ENCODE data around the gene ACADM. TPM values are rescaled to one million over a fixed set of nuclear protein-coding genes. Genes with fewer than 3 reads are reported as not detected.

The ACADM gene
- total and polyA plus RNA-seq, 2 of the 13 experiments (the other 11 are each of a cell fraction or from before 2014, with no cell fraction given): 43.7 to 92.2 TPM

GRCh38 chr1:75725861-75726361 lies 1.4 kb downstream of the ACADM start (continued):
- TF ChIP-seq ZNF605 (CRISPR knock-in tag; IDR thresholded peaks at IDR 0.05) (no peak), ZBTB21 (CRISPR knock-in tag; IDR thresholded peaks at IDR 0.05) (no peak), KLF16 (CRISPR knock-in tag; IDR thresholded peaks at IDR 0.05) (no peak; a peak in 1 of 4 replicates), XRCC5 (optimal IDR thresholded peaks at IDR 0.05; ENCODE audit: low read length) (no peak), KDM2A (CRISPR knock-in tag; IDR thresholded peaks at IDR 0.05; ENCODE audit: borderline replicate concordance, low read depth) (peak; percentile 38; the same call in 1 of the 2 replicates), KAT2B (IDR thresholded peaks at IDR 0.05; ENCODE audit: borderline replicate concordance, low read depth, low read length) (no peak), ZFP1 (CRISPR knock-in tag; IDR thresholded peaks at IDR 0.05) (no peak), JARID2 (CRISPR knock-in tag; IDR thresholded peaks at IDR 0.05; ENCODE audit: insufficient replicate concordance) (no peak), SAFB2 (CRISPR knock-in tag; IDR thresholded peaks at IDR 0.05; ENCODE audit: borderline replicate concordance, low read depth) (no peak), ZNF556 (CRISPR knock-in tag; IDR thresholded peaks at IDR 0.05; ENCODE audit: borderline replicate concordance) (peak; percentile 36; the same call in 1 of the 2 replicates), ZNF136 (CRISPR knock-in tag; IDR thresholded peaks at IDR 0.05; ENCODE audit: low read depth) (no peak), TCF12 (IDR thresholded peaks at IDR 0.05) (no peak), TCF12 (CRISPR knock-in tag; IDR thresholded peaks at IDR 0.05) (no peak), ZNF891 (CRISPR knock-in tag; IDR thresholded peaks at IDR 0.05) (no peak)
- TF ChIP-seq, protein P1, sequence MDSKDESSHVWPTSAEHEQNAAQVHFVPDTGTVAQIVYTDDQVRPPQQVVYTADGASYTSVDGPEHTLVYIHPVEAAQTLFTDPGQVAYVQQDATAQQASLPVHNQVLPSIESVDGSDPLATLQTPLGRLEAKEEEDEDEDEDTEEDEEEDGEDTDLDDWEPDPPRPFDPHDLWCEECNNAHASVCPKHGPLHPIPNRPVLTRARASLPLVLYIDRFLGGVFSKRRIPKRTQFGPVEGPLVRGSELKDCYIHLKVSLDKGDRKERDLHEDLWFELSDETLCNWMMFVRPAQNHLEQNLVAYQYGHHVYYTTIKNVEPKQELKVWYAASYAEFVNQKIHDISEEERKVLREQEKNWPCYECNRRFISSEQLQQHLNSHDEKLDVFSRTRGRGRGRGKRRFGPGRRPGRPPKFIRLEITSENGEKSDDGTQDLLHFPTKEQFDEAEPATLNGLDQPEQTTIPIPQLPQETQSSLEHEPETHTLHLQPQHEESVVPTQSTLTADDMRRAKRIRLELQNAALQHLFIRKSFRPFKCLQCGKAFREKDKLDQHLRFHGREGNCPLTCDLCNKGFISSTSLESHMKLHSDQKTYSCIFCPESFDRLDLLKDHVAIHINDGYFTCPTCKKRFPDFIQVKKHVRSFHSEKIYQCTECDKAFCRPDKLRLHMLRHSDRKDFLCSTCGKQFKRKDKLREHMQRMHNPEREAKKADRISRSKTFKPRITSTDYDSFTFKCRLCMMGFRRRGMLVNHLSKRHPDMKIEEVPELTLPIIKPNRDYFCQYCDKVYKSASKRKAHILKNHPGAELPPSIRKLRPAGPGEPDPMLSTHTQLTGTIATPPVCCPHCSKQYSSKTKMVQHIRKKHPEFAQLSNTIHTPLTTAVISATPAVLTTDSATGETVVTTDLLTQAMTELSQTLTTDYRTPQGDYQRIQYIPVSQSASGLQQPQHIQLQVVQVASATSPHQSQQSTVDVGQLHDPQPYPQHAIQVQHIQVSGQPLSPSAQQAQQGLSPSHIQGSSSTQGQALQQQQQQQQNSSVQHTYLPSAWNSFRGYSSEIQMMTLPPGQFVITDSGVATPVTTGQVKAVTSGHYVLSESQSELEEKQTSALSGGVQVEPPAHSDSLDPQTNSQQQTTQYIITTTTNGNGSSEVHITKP (CRISPR knock-in tag; IDR thresholded peaks at IDR 0.05; ENCODE audit: low read depth): no peak
- TF ChIP-seq, protein P2, sequence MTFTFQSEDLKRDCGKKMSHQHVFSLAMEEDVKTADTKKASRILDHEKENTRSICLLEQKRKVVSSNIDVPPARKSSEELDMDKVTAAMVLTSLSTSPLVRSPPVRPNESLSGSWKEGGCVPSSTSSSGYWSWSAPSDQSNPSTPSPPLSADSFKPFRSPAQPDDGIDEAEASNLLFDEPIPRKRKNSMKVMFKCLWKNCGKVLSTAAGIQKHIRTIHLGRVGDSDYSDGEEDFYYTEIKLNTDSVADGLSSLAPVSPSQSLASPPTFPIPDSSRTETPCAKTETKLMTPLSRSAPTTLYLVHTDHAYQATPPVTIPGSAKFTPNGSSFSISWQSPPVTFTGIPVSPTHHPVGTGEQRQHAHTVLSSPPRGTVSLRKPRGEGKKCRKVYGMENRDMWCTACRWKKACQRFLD (CRISPR knock-in tag; IDR thresholded peaks at IDR 0.05; ENCODE audit: borderline replicate concordance): no peak; the same call in 1 of the 2 replicates
- TF ChIP-seq, protein P3, sequence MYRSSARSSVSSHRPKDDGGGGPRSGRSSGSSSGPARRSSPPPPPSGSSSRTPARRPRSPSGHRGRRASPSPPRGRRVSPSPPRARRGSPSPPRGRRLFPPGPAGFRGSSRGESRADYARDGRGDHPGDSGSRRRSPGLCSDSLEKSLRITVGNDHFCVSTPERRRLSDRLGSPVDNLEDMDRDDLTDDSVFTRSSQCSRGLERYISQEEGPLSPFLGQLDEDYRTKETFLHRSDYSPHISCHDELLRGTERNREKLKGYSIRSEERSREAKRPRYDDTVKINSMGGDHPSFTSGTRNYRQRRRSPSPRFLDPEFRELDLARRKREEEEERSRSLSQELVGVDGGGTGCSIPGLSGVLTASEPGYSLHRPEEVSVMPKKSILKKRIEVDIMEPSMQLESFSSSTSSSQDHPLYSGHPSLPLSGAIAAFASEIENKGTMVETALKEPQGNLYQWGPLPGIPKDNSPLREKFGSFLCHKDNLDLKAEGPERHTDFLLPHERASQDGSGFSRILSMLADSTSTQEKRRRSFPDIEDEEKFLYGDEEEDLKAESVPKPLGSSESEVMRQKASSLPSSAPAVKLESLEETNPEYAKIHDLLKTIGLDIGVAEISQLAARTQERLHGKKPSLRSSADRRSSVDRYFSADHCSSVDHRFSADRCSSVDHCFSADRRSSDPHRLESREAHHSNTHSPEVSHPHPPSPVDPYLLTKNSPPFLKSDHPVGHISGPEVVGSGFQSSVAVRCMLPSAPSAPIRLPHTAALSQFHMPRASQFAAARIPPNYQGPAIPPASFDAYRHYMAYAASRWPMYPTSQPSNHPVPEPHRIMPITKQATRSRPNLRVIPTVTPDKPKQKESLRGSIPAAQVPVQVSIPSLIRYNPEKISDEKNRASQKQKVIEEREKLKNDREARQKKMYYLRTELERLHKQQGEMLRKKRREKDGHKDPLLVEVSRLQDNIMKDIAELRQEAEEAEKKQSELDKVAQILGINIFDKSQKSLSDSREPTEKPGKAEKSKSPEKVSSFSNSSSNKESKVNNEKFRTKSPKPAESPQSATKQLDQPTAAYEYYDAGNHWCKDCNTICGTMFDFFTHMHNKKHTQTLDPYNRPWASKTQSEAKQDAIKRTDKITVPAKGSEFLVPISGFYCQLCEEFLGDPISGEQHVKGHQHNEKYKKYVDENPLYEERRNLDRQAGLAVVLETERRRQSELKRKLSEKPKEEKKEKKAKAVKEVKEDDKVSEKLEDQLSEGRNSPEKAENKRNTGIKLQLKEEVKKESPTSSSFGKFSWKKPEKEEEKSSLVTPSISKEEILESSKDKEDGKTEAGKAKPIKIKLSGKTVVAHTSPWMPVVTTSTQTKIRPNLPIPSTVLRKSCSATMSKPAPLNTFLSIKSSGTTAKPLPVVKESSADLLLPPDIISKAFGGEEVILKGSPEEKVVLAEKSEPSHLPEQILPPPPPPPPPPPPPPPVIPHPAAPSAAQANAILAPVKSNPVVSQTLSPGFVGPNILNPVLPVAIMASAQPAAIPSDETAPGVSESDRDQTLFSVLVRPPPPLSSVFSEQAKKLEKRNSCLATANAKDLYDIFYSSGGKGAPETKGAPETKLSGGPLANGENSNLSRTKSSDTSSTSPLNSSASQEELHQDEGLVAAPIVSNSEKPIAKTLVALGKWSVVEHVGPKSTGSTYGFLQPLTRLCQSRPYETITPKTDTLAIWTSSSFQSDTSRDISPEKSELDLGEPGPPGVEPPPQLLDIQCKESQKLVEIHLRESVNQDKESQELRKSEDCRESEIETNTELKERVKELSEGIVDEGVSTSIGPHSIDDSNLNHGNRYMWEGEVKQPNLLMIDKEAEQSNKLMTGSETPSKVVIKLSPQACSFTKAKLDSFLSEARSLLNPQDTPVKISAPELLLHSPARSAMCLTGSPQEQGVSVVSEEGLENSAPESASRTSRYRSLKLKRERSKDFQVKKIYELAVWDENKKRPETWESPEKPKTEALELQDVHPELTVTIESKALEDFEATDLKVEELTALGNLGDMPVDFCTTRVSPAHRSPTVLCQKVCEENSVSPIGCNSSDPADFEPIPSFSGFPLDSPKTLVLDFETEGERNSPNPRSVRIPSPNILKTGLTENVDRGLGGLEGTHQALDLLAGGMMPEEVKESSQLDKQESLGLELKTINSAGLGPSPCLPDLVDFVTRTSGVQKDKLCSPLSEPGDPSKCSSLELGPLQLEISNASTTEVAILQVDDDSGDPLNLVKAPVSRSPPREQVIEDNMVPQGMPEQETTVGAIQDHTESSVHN (CRISPR knock-in tag; IDR thresholded peaks at IDR 0.05): no peak
